GM12801 (cell line): Measurements from ENCODE around the gene FOXD1.

Experiments used
- TF ChIP-seq, protein P1 (sequence below): IDR thresholded peaks from one replicate; pipeline ENCODE4 v1.5.1; 2011; ENCODE audit warnings: control low read depth; ENCODE audit not compliant: insufficient read length; ENCODE audit errors: extremely low read depth

The FOXD1 gene

DNA sequence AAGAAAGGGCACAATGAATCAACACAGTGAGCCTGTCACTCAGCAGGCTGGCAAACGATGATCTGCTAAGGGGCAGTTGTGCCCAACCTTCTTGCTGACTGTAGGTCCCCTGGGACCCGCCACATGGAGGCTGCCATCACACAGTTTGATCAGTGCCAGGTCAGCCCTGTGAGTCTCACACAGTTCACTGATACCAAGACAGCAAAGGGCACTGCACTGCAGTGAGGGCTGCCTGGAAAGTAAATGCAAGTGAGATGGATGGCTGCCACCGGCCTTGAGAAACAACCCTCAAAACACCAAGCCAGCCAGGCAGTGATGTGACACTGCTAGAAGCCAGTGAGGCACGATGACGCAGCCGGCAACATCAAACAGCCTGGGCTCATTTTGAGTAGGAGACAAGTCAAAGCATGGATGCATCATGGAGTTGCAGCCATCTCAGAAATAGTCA lies 30.3 kb downstream of the FOXD1 start:
- TF ChIP-seq, protein P1, sequence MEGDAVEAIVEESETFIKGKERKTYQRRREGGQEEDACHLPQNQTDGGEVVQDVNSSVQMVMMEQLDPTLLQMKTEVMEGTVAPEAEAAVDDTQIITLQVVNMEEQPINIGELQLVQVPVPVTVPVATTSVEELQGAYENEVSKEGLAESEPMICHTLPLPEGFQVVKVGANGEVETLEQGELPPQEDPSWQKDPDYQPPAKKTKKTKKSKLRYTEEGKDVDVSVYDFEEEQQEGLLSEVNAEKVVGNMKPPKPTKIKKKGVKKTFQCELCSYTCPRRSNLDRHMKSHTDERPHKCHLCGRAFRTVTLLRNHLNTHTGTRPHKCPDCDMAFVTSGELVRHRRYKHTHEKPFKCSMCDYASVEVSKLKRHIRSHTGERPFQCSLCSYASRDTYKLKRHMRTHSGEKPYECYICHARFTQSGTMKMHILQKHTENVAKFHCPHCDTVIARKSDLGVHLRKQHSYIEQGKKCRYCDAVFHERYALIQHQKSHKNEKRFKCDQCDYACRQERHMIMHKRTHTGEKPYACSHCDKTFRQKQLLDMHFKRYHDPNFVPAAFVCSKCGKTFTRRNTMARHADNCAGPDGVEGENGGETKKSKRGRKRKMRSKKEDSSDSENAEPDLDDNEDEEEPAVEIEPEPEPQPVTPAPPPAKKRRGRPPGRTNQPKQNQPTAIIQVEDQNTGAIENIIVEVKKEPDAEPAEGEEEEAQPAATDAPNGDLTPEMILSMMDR, result no peak

DNA sequence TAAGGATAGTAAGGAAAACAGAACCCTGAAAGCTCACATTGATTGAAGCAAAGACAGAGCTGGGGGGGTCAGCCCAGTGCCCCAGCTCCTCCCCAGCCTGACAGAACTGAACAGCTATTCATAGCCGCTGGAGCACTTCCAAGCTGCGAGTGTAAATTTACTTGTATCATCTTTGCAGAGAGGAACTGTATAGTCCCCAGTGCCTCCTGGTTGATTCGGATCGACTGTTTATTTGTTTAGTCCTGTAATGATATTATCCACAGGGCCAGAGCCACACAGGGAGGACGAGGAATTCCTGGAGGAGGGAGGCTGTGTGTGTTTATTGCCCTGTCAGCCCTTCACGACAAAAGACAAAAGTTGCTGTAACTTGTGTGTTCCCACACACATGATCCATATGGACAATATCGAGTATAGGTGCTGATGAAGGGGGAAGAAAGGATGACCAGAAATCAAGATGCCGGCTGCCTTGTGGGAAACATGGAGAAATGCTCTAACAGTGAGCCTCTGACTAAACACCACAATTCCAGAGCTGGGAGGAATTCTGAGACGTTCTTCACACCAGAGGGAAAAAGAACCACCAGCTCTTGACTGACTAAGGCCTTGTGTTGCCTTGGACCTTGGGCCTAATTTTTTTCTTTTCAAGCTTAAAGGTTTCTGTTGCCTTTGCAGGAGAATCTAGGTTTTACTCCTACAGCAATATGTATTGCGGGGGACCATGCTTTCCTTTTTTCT lies 31.1 kb downstream of the FOXD1 start:
- TF ChIP-seq, protein P1, result no peak

DNA sequence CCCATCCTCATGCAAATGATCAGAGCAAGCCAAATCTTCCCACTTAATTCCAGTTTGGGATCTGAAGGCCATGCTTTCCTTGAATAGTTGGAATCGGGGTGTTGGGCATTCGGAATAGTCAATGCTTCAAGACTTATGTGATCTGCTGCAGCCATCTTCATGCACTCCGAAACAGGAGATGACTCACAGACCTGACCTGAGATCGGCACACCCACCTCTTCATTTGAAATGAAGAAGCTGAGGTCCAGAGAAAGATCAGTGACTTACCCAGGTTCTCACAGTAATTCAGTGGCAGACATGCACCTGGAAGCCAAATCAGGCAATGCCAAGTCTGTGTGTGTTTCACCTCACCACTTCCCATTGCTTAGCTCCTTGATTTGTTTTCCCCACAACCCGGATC lies 33.0 kb downstream of the FOXD1 start:
- TF ChIP-seq, protein P1, result no peak

DNA sequence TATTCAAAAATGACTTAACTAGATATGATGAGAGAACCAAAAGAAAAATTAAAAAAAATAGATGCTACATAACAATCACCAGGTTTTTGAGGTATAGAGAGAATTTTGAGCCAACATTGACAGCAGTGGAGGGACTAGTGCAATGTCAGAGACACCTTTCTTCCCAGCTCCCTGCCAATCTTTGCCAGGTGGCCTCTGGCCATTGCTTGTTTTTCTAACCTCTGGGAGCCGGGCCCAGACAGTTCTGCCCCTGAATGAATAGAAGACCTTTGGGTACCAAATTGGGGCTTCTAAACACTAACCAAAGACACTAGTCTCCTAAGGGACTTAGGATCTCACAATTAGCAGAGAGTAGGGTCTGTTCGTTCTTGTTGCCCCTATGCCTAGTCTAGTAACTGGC lies 33.4 kb downstream of the FOXD1 start:
- TF ChIP-seq, protein P1, result no peak

DNA sequence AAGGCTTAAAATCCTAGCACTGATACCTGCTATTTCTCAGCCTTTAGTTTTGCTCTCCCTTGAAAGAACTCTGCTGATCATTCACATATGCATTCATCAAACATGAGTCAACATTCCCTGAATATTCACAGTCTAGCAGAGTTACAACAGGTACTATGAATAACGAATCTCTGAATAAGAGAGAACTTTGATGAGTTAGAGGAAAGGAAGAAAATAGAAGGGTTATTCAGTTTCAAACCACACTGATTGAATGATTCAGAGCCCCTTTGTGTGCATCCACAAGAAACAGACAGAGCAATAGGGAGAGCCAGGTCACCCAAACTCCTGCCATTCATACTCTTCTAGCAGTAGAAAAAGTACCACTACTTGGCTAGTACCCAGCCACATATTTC lies 36.0 kb downstream of the FOXD1 start:
- TF ChIP-seq, protein P1, result no peak

DNA sequence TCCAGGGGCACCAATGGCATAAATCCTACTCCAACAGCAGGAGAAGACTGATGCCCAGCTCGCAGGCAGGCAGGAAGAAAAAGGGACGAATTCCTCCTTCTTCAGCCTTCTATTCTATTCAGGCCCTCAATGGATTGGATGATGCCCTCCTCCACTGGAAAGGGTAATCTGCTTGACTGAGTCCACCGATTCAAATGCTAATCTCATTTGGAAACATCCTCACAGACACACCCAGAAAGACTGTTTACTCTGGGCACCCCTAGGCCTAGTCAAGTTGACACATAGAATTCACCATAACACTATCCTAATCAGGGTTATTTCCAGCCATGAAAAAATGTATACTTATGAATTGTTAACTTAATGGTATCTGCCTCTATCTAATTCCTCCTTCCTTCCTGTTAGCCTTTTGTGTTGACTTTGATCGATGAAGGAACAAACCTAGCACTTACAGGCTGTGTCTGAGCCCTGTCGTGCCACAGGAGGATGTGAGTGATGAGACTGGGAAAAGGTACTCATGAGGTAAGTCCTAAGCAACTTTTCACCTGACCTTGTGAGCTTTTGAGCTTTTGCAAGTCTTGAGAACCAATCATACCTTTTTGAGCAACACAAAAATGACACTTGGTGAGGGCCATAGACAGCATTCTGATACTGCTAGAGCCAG lies 36.5 kb downstream of the FOXD1 start:
- TF ChIP-seq, protein P1, result no peak

DNA sequence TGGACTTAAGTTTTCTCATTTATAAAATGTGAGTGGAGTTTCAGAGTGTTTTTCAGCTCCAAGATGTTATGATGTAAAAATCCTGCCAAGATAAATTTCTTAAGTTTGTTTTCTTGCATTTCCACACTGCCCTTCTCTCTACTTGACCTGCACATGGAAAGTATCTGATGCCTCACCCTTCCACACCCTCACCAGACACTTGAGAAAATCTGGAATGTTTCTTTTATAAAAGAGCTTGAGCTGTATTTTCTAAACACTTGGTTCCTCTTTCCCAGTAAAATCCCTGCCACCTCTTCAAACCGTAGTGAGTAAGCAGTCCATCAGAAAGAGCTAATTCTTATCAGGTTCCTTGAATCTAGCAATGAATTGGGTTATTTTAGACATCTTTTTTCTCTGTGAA lies 42.9 kb downstream of the FOXD1 start:
- TF ChIP-seq, protein P1, result no peak
